Activated naive CD4-positive, alpha-beta T cell treated with anti-CD3 and anti-CD28 coated beads for 36 hours (primary cell): ENCODE measurements around the gene TOR3A. TPM values are rescaled to one million over a fixed set of nuclear protein-coding genes. Genes with fewer than 3 reads are reported as not detected.
A peak's percentile ranks its signal among the peaks of the same experiment; 100 is the strongest.

Source experiments
- CTCF ChIA-PET: fragments of 350-600 bp; sonication (Branson Sonifier 250); formaldehyde crosslinking; loops from one replicate; lab custom pipeline; 2021; ENCODE audit warnings: antibody characterized with exemption; lab: Charles Lee
- DNase-seq: peaks from one replicate; pipeline ENCODE4 v3.0.0-alpha.2; 2020
- H3K27ac Mint-ChIP-seq: one replicate; pipeline ENCODE4 v1.8.0; 2021; ENCODE audit warnings: mild to moderate bottlenecking, mixed read lengths
- H3K27me3 Mint-ChIP-seq: one replicate; pipeline ENCODE4 v1.8.0; 2021; ENCODE audit warnings: low read depth, mixed read lengths
- H3K36me3 Mint-ChIP-seq: one replicate; pipeline ENCODE4 v1.8.0; 2021; ENCODE audit warnings: low read depth, mixed read lengths
- H3K4me1 Mint-ChIP-seq: one replicate; pipeline ENCODE4 v1.8.0; 2021; ENCODE audit warnings: low read depth, mixed read lengths
- H3K4me3 Mint-ChIP-seq: one replicate; pipeline ENCODE4 v1.8.0; 2021; ENCODE audit warnings: mild to moderate bottlenecking, moderate library complexity, mixed read lengths
- H3K9me3 Mint-ChIP-seq: one replicate; pipeline ENCODE4 v1.8.0; 2021; ENCODE audit warnings: mixed read lengths
- intact Hi-C: fragments of 100-400 bp; cut with micrococcal nuclease; formaldehyde crosslinking; loops from one replicate; pipeline ENCODE4 v1.15.1; 2023
- total RNA-seq, 2 experiments: library from RNA; stranded (reverse); gene quantifications; one replicate each; pipeline ENCODE4 v1.2.3, GENCODE V29; 2021

Gene TOR3A
- total RNA-seq, 2 experiments from 2014 or later = 35.8 to 39.2 TPM

GRCh38 chr1:179095377-179095776 is 13.5 kb downstream of the TOR3A start:
- intact Hi-C loops = no loop called here
- Mint-ChIP-seq H3K9me3 (no peaks in the 10 kb centered on the region), H3K27me3 (no peaks in the 10 kb centered on the region), H3K36me3 (peaks cover 25% of the 10 kb centered on the region), H3K4me1 (no peaks in the 10 kb centered on the region), H3K27ac (no peak overlapping the region), H3K4me3 (no peak overlapping the region)
- CTCF ChIA-PET = no interaction called here
- no peak for DNase-seq

DNA sequence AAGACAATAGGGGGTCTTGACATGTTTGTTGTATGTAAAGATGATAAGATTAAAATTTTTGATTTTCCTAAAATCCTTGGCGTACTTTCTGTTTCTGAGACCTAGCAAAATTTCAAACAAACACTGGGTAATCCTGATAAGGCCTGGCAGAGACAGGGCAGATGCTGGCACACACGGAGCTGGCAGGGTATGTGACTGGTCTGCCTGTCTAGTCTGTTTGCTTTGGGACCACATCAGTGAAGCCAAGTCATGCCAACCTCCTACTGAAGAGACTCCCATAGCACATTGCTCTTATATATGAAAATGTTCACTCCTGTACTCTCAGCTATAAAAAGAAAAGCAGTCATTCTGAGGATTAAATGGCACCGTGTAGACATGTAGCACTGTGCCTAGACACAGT is 14.1 kb downstream of the TOR3A start:
- DNase-seq = no peak
- H3K4me1 Mint-ChIP-seq = no peaks in the 10 kb centered on the region
- no peak overlapping the region for H3K27ac Mint-ChIP-seq
- intact Hi-C loops = no loop called here
- CTCF ChIA-PET = no interaction called here
- H3K9me3 Mint-ChIP-seq = no peaks in the 10 kb centered on the region
- no peaks in the 10 kb centered on the region for H3K27me3 Mint-ChIP-seq
- no peak overlapping the region for H3K4me3 Mint-ChIP-seq
- H3K36me3 Mint-ChIP-seq = peaks cover 25% of the 10 kb centered on the region

DNA sequence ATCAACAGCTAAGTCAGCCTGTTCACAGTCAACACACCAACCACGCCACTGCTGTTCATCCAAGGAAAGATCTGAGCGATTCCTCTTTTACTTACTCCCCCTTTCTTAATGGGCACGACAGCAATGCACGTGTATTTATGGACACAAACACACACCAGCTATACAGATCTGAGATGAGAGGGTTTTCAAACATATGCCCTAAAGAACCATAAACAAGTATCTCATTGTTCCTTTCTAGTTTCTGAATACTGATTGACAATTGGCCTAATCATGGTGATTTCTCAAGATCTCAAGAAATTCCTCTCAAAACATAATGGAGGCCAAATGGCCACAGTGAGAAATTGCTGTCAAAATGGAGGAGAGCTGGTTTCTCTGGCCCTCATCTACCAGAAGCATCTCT is 18.0 kb downstream of the TOR3A start:
- no peak for DNase-seq

GRCh38 chr1:179101566-179101965 is 19.7 kb downstream of the TOR3A start:
- Mint-ChIP-seq H3K27ac (no peak overlapping the region), H3K27me3 (no peaks in the 10 kb centered on the region), H3K36me3 (peaks cover 6% of the 10 kb centered on the region), H3K4me1 (no peaks in the 10 kb centered on the region), H3K9me3 (no peaks in the 10 kb centered on the region), H3K4me3 (no peak overlapping the region)
- CTCF ChIA-PET = interaction anchor here (1.1 to 1.5 kb wide), 2 partner anchors 14 to 37 kb away, joined by 3 to 5 read pairs; no protein-coding TSS in a partner anchor
- intact Hi-C loops = no loop called here
- DNase-seq = no peak

More for the DNA sequence above, 18.0 kb downstream of the TOR3A start:
- Mint-ChIP-seq H3K36me3 (peaks cover 10% of the 10 kb centered on the region), H3K27me3 (no peaks in the 10 kb centered on the region), H3K4me3 (no peak overlapping the region), H3K27ac (no peak overlapping the region), H3K9me3 (no peaks in the 10 kb centered on the region), H3K4me1 (no peaks in the 10 kb centered on the region)
- intact Hi-C loops = no loop called here
- CTCF ChIA-PET = interaction anchor here (1.1 to 1.2 kb wide), 2 partner anchors 21 to 270 kb away, joined by 3 read pairs; no protein-coding TSS in a partner anchor

- intact Hi-C loops = no loop called here
- Mint-ChIP-seq H3K36me3 (peaks cover 12% of the 10 kb centered on the region), H3K4me1 (no peaks in the 10 kb centered on the region), H3K27me3 (no peaks in the 10 kb centered on the region), H3K9me3 (no peaks in the 10 kb centered on the region), H3K4me3 (no peak overlapping the region), H3K27ac (no peak overlapping the region)
- DNase-seq = no peak
- CTCF ChIA-PET = no interaction called here
These were observed 22.1 kb downstream of the TOR3A start for GRCh38 chr1:179103999-179104398.

DNA sequence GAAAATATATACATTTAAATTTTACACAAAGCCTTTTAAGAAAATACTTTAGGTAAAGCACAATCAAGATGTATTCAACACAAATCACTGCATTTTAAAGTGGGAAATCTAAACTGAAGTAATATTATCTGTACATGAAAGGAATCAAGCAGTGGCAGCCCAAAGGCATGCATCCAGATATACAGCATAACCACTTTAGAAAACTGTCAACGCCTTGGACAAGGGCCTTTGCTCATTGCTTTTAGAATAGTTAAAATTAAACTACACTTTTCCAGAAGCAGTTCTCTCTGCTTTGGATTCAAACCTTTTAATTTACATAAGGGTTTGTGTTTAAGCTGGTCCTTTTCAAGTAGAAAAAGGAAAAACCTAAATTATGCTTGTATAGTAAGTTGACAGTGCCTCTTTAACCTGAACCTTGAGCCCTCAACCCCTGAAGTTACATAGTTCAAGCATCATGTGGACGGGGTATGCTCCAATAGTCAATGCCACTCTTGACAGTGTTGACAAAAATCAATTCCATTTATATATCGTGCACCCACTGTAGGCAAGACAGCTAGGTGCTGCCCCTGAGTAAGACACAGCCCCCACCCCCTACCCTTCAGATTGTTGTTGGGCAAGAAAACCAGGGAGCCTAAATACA is 22.9 kb downstream of the TOR3A start:
- DNase-seq = no peak
- peaks cover 15% of the 10 kb centered on the region for H3K36me3 Mint-ChIP-seq
- CTCF ChIA-PET = interaction anchor here (1.3 to 1.8 kb wide), 3 partner anchors 30 to 266 kb away, joined by 4 to 5 read pairs (median 4); no protein-coding TSS in a partner anchor
- H3K27ac Mint-ChIP-seq = no peak overlapping the region
- H3K27me3 Mint-ChIP-seq = no peaks in the 10 kb centered on the region
- no peak overlapping the region for H3K4me3 Mint-ChIP-seq
- H3K9me3 Mint-ChIP-seq = no peaks in the 10 kb centered on the region
- H3K4me1 Mint-ChIP-seq = no peaks in the 10 kb centered on the region
- intact Hi-C loops = loop anchor here (1.0 kb wide), 1 partner anchor 188 kb away; no protein-coding TSS in a partner anchor

GRCh38 chr1:179105393-179105792 is 23.5 kb downstream of the TOR3A start:
- no peaks in the 10 kb centered on the region for H3K9me3 Mint-ChIP-seq
- H3K36me3 Mint-ChIP-seq = peaks cover 17% of the 10 kb centered on the region
- DNase-seq = peak; percentile 15
- no peak overlapping the region for H3K4me3 Mint-ChIP-seq
- CTCF ChIA-PET = interaction anchor here (0.6 to 1.8 kb wide), 7 partner anchors 9 to 331 kb away, joined by 3 to 6 read pairs (median 4); no protein-coding TSS in a partner anchor
- H3K4me1 Mint-ChIP-seq = no peaks in the 10 kb centered on the region
- H3K27ac Mint-ChIP-seq = no peak overlapping the region
- H3K27me3 Mint-ChIP-seq = no peaks in the 10 kb centered on the region
- intact Hi-C loops = loop anchor here (1.0 kb wide), 1 partner anchor 187 kb away; no protein-coding TSS in a partner anchor

DNA sequence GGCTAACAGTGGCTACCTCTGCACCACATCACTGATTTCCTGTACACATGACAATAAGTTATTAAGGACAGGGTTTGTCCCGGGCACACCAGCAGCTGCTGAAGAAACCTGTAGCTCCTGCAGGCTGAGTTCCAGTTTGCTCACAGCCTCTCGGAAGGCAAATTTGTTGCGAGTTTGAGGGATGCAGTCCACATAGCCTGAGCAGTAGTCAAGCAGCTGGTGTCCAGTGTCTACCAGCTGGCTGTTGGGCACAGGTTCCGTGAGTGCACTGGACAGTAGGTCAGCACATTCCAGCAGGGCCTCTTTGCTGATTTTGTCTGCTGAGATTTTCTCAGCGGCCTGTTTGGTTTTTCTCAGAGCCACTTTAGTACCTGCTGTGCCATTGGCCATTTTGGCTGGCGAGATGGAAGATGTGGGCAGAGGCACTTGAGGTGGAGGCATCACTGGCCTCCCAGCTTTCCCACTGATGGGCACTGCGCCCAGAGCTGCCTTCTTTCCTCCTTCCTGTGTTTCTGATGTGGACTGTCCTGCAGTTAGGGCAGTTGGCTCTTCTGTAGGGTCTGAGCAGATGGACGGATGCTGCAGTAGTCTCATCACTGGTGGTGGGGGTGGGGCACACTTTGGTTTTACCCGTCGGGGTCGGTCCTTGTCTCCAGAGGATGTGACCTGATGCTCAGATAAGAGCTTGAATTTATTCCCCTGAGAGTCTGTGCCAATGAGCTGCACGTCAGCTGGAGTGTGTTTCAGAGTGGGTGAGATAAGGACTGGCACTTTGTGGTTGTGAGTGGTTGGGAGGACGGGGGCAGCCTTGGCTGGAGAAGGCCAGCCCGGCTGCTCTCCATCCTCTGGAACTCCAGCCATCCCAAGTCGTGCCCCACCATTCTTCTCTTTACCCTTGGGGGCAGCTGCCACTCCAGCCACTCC is 26.1 kb downstream of the TOR3A start:
- CTCF ChIA-PET = interaction anchor here (0.9 kb wide), 1 partner anchor 29 kb away, joined by 3 read pairs; no protein-coding TSS in a partner anchor
- no peaks in the 10 kb centered on the region for H3K9me3 Mint-ChIP-seq
- no peaks in the 10 kb centered on the region for H3K27me3 Mint-ChIP-seq
- H3K36me3 Mint-ChIP-seq = peaks cover 17% of the 10 kb centered on the region
- intact Hi-C loops = no loop called here
- H3K27ac Mint-ChIP-seq = no peak overlapping the region
- DNase-seq = no peak
- no peak overlapping the region for H3K4me3 Mint-ChIP-seq
- H3K4me1 Mint-ChIP-seq = no peaks in the 10 kb centered on the region

GRCh38 chr1:179108644-179109043 is 26.8 kb downstream of the TOR3A start:
- CTCF ChIA-PET = no interaction called here

GRCh38 chr1:179115181-179115580 is 33.3 kb downstream of the TOR3A start:
- Mint-ChIP-seq H3K4me1 (no peaks in the 10 kb centered on the region), H3K9me3 (no peaks in the 10 kb centered on the region), H3K4me3 (no peak overlapping the region), H3K27ac (no peak overlapping the region), H3K27me3 (no peaks in the 10 kb centered on the region), H3K36me3 (peaks cover 13% of the 10 kb centered on the region)
- intact Hi-C loops = no loop called here
- CTCF ChIA-PET = interaction anchor here (0.6 to 1.7 kb wide), 3 partner anchors 9 to 306 kb away, joined by 3 to 6 read pairs (median 3); no protein-coding TSS in a partner anchor
- DNase-seq = no peak

More at GRCh38 chr1:179108644-179109043, 26.8 kb downstream of the TOR3A start:
- DNase-seq = no peak
- Mint-ChIP-seq H3K9me3 (no peaks in the 10 kb centered on the region), H3K4me3 (no peak overlapping the region), H3K4me1 (no peaks in the 10 kb centered on the region), H3K27me3 (no peaks in the 10 kb centered on the region), H3K36me3 (peaks cover 17% of the 10 kb centered on the region), H3K27ac (no peak overlapping the region)
- intact Hi-C loops = no loop called here

DNA sequence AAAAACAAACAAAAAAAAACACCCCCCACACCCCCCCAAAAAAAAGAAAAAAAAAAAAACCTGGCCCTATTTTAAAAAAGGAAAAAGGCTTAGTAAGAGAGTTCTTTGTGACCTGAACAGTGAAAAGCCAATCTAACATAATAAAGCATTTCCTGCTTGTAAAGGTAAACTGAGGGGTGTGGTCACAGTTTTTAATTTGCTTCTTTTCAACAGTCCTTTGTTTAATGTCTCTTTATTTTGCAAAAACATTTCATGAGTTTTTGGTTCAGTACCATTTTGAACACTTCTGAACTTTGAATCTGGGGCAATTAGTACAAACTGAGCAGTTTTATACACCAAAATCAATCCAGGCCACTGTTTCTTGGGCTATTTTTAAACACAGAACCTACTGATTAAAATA is 37.6 kb downstream of the TOR3A start:
- no peak for DNase-seq
- H3K36me3 Mint-ChIP-seq = peaks cover 15% of the 10 kb centered on the region
- H3K4me1 Mint-ChIP-seq = peaks cover 3% of the 10 kb centered on the region
- intact Hi-C loops = no loop called here
- CTCF ChIA-PET = interaction anchor here (0.5 to 2.7 kb wide), 7 partner anchors 63 to 249 kb away, joined by 3 to 33 read pairs (median 5); partner anchors contain the start of gene AXDND1
- H3K9me3 Mint-ChIP-seq = no peaks in the 10 kb centered on the region
- no peak overlapping the region for H3K27ac Mint-ChIP-seq
- H3K4me3 Mint-ChIP-seq = no peak overlapping the region
- no peaks in the 10 kb centered on the region for H3K27me3 Mint-ChIP-seq

DNA sequence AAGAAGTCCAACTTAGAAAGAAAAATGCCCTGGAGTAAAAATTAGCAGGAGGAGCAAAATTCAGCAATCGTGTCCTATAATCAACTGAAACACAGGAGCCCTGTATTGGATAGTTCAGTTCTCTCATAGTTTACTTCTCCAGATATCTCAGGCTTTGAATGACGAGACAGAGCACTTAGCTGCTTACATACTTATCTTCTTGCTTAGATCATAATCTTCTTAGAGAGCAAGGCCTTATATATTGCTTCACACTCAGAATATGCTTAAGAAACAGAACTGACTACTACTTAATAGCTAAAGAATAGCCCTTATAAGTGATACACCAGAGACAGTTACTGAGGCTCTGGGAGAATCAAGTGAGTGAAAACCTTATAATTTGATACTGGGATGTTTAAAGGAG is 38.9 kb downstream of the TOR3A start:
- H3K9me3 Mint-ChIP-seq = no peaks in the 10 kb centered on the region
- CTCF ChIA-PET = interaction anchor here (0.8 to 2.7 kb wide), 23 partner anchors 8 to 353 kb away, joined by 3 to 33 read pairs (median 4); partner anchors contain the start of genes AXDND1 and SOAT1
- intact Hi-C loops = loop anchor here (1.0 to 2.0 kb wide), 5 partner anchors 41 to 249 kb away; partner anchors contain the start of gene ABL2
- DNase-seq = no peak
- H3K27ac Mint-ChIP-seq = no peak overlapping the region
- H3K36me3 Mint-ChIP-seq = peaks cover 14% of the 10 kb centered on the region
- H3K27me3 Mint-ChIP-seq = no peaks in the 10 kb centered on the region
- no peak overlapping the region for H3K4me3 Mint-ChIP-seq
- peaks cover 3% of the 10 kb centered on the region for H3K4me1 Mint-ChIP-seq
